ENCODE measurements around the gene MTHFD1L. TPM values are rescaled to one million over a fixed set of nuclear protein-coding genes. Genes with fewer than 3 reads are reported as not detected.
"Not testable (repeated sequence)": the region's sequence is repeated elsewhere in the genome, so short reads cannot be mapped to it uniquely, and the experiment has no call there.

The MTHFD1L gene
- polyA plus RNA-seq, 4 donors: 17.0 to 18.1 (median 17.4) TPM

DNA sequence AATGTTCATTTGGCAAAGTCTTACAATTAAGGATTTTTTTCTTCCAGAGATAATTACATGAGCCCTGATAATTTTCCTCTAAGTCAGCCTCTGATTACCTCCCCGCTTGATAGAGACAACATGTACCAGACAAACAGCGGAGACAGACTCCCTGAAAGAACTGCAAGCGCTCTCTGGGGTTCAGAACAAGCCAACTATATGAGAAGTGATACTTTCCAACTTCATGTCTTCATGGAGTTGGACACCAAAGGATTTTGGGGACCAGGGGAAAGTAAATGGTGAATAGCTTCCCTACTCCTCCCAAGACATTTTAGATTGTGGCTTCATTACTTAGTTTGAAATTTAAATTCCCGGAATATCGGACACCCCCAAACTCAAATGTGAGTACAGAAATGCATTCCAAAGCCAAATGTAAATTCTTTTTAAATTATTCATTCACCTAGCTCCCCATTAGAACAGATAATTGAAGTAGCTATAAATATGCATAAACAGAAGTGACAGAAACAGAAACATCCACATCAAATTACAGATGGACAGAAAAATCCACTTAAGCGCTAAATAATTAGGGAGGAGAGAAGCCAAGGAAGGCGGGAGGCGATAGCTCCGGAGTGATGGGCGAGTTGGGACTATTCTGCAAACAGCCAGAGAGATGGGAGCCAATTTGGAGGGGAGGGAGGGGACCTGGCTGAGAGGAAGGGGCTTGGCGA is 244.5 kb downstream of the MTHFD1L start:
- no peak for DNase-seq (ENCODE audit: low read depth in 4 of 4, low spot score in 2 of 4)

DNA sequence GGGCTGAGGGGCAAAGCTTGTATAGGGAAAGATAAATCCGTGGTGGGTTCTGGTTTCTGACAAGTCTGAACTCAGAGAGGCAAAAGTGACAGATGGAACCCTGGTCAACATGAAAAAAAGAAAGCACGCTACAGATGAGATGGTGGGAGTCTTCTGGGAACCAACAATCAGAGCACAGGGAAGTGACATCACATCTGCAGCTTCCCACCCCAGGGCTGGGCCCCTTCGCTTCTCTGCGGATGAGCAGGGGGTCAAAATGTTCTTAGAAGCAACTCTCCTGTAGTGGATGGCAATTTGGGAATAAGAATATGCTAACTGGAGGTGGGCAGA is 245.0 kb downstream of the MTHFD1L start:
- no peak for DNase-seq (ENCODE audit: low read depth in 4 of 4, low spot score in 2 of 4)

DNA sequence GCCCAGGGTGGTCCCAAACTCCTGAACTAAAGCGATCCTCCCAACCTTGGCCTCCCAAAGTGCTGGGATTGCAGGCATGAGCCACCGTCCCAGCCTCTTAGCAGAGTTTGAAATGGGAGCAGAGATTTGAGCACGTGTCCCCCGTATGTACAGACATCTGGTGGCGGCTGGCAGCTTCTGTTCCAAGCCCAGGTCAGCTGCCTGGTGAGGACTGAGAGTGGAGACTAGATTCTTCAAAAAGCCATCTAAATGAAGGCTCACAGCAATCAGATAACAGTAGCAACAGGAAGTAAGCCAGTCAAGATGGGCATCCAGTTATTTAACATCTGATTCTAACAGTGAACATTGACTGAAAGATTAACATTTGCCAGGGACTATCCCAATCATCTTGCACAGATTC is 246.2 kb downstream of the MTHFD1L start:
- DNase-seq (ENCODE audit: low read depth in 4 of 4, low spot score in 2 of 4): no peak

DNA sequence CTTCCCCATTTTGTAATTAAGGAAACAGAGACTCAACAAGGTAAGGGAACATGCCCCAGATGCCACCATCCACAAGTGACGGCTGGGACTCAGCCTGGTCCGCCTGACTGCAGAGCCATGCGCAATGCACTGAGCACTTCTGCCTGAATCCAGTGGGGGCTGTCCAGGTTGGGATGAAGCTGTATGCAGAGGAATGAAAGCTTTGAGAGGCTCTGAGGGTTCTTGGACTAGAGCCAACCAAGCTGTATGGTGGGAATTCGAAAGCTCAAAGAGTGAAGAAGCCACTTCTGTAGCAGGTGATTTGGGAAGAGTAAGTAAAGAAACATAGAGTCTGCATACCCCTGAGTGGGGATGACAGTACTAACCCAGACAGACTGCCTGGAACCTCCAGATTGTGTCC is 246.6 kb downstream of the MTHFD1L start:
- DNase-seq (ENCODE audit: low read depth in 4 of 4, low spot score in 2 of 4): no peak

DNA sequence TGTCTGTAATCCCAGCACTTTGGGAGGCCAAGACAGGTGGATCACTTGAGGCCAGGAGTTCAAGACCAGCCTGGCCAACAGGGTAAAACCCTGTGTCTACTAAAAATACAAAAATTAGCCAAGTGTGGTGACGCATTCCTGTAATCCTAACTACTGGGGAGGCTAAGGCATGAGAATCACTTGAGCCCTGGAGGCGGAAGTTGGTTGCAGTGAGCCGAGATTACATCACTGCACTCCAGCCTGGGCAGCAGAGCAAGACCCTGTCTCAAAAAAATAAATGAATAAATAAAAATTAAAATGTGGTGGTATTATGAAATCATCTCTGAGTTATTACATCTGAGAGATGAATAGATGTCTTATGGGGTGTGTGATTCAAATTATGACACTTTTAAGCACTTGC is 247.4 kb downstream of the MTHFD1L start:
- DNase-seq (ENCODE audit: low read depth in 4 of 4, low spot score in 2 of 4): not testable (repeated sequence)

DNA sequence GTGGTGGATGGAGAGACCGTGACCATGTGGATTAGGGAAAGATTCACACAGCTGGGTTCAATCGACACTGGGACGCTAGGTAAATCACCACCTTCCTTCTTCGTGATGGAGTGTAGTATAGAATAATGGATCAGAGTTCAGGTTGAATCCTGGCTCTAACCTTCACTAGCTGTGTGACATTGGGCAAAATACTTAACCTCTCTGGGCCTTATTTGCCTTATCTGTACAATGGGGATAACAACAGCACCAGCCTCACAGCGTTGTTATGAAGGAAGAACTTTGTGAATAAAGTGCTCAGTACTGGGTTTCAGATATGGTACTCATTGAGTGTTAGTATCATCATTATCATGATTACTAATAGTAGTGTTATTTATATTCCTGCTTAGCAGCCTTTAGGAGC is 248.1 kb downstream of the MTHFD1L start:
- DNase-seq (ENCODE audit: low read depth in 4 of 4, low spot score in 2 of 4): no peak

DNA sequence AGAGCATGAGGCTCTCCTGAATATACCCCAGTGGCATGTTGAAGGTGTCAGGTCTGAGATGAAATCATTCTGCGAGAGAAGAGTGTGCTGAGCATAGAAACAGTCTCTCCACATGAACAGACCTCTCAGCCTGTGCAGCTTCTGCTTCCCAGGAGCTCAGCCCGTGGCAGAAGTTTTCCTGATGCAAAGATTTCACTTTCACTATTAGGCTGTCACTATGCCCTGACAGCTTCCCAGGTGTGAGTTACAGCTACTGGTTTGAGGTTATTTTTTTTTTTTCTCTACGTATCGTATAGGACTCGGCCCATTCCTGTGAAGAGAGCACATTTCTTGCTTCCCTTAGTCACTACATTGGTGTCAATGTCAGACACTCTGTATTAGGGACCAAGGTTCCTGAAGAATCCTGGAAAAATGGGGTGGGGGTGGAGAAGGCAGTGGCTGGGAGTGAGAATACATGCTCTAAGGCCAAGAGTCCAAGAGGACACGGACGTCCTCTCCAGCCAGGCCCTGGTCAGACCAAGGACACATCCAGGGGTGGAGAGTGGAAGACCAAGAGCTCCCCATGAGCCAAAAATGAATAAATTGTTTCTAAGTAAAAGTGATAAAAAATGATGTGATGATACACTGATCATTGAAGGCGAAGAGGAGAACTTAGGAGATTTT is 253.1 kb downstream of the MTHFD1L start:
- no peak for DNase-seq (ENCODE audit: low read depth in 4 of 4, low spot score in 2 of 4)

DNA sequence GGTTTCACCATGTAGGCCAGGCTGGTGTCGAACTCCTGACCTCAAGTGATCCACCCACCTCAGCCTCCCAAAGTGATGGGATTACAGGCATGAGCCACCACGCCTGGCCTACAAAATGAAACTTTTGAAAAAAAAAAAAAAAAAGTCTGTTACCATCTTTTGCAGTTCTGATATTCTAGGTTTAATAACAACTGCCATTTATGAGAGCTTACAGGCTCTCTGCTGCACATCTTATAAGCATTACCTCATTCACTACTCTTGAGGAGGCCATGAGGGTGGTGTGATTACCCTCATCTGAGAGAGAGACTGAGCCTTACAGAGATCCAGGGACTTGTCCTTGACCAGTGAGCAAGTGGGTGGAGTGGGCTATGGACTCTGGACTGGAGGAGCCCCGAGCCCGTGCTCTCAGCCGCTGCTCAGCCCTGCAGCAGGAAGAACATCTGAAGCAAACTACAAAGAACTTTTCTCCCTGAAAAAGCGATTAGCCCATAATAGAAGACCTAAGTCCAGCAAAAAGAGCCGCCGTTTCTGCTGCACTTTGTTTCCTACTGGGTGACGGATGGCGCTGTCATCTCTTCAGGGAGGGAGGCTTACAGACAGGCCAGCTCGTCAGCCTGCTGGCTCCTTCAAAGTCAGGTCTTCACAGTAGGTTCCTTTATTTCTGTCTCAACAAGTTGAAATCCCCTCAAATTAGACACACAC is 254.5 kb downstream of the MTHFD1L start:
- no peak for DNase-seq (ENCODE audit: low read depth in 4 of 4, low spot score in 2 of 4)

DNA sequence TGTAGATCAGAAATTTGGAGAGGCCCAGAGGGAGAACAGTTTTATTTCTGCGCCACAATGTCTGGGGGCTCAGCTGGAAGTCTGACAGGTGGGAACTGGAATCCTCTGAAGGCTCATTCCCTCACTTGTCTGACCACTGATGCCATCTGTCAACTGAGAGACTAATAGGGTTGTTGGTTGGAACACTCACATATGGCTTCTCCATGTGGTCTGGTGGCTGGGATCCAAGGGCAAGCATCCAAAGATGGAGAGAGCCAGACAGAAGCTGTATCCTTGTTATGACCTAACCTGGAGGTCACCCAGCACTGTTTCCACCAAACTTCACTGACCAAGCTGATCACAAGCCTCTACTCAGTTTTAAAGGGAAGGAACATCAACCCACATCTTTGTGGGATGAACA is 256.4 kb downstream of the MTHFD1L start:
- DNase-seq (ENCODE audit: low read depth in 4 of 4, low spot score in 2 of 4): no peak

DNA sequence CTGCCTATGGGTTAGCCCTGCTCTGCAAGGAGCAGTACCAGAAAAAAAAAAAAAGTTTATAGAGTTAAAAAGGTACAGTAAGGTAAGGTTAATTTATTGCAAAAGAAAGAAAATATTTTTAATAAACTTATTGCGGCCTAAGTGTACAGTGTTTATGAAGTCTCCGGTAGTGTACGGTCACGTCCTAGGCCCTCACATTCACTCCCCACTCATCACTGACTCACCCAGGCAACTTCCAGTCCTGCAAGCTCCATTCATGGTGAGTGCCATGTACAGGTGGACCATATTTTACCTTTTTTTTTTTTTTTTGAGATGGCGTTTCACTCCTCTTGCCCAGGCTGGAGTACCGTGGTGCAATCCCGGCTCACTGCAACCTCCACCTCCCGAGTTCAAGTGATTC is 258.1 kb downstream of the MTHFD1L start:
- not testable (repeated sequence) for DNase-seq (ENCODE audit: low read depth in 4 of 4, low spot score in 2 of 4)

DNA sequence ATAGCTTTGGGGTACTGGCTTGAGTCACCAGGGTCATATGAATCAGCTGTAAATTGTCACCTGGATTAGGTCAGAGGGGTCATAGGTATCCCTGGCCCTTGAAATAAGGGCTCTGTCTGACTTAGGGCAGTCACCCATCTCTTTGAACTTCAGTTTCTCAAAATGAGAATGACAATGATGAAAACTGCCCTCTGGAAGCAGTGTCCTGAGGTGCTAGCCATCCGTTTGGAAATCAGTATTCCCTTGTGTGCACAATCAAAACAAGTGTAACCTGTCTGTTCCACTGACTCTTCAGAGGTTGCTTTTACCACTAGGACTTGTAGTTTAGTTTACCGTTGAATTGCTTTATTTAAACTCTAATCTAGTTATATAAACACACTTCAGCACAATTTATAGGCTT is 259.7 kb downstream of the MTHFD1L start:
- not testable (repeated sequence) for DNase-seq (ENCODE audit: low read depth in 4 of 4, low spot score in 2 of 4)

DNA sequence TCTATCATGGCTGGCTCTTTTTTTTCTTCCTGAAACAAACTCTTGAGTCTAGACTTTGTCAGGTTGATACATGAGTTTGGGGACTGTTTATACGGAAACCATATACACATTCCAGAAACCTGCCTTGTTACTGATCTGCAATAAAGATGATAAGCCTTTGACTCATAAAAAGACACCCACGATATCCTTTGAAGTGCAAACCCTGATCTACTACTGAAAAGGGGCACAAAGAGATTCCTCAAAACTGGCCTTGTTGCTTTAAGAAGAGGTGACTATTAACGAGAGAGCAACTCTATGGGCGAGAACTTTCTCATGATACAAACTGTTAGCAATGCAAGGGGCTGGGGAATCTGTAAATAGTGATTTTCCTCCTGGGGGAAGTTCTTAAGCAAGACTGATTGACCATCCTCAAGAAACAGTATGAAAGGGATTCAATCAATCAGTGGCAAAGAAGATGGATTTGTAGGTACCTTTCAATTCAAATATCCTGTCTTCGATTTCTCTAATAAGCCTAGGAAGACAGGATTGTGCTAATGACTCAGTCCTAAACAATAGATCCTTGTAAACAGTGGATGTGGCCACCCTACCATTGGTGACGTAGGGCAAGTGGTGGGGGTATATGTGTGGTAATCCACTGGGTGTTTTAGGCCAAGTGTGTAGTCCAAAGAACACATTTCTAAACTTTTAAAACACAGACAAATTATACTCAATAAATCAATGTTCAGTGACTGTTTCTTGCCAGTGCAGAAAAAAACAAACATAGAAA is 260.3 kb downstream of the MTHFD1L start:
- not testable (repeated sequence) for DNase-seq (ENCODE audit: low read depth in 4 of 4, low spot score in 2 of 4)

DNA sequence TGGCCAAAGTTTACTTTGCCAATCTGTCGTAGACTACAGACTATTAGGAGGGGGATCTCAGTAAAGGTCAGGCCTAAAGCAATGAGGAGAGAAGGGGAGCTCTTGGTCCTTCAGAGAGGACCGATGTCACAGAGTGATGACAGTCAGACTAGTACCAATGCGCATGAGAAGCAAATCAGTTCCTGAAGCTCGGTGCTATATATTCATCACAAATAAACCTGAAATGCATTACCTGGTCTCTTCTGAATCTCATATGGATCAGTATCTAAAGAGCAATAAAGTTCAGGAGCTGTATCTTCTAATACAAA is 260.9 kb downstream of the MTHFD1L start:
- DNase-seq (ENCODE audit: low read depth in 4 of 4, low spot score in 2 of 4): not testable (repeated sequence)

DNA sequence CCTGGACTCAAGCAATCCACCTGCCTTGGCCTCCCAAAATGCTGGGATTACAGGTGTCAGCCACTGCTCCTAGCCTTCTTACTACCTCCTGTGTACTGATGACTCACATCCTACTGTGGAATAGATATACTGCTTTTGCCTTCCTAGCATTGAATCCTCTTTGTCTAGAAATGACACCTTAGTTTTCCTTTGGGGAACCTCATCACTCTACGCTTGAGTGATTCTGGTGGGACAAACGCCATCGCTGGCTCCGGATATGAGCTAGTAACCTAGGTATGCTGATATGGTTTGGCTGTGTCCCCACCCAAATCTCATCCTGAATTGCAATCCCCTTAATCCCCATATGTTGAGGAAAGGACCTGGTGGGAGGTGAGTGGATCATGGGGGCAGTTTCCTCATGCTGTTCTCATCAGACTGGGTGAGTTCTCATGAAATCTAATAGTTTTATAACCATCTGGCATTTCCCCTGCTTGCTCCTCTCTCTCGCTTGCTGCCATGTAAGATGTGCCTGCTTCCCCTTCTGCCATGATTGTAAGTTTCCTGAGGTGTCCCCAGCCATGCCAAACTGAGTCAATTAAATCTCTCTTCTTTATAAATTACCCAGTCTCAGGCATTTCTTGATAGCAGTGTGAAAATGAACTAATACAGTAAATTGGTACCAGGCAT is 261.8 kb downstream of the MTHFD1L start:
- not testable (repeated sequence) for DNase-seq (ENCODE audit: low read depth in 4 of 4, low spot score in 2 of 4)

DNA sequence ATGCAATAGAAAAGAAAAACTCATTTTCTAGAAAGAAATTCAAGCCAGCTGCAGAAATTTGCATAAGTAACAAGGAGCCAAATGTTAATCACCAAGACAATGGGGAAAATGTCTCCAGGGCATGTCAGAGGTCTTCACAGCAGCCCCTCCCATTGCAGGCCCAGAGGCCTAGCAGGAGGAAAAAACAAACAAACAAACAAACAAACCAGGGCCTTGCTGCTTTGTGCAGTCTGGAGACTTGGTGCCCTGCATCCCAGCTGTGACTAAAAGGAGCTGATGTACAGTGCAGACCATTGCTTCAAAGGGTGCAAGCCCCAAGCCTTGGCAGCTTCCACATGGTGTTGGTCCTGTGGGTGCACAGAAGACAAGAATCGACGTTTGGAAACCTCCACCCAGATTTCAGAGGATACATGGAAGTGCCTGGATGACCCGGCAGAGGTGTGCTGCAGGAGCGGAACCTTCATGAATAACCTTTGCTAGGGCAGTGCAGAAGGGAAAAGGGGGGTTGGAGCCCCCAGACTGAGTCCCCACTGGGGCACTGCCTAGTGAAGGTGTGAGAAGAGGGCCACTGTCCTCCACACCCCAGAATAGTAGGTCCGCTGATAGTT is 263.4 kb downstream of the MTHFD1L start:
- DNase-seq (ENCODE audit: low read depth in 4 of 4, low spot score in 2 of 4): no peak

DNA sequence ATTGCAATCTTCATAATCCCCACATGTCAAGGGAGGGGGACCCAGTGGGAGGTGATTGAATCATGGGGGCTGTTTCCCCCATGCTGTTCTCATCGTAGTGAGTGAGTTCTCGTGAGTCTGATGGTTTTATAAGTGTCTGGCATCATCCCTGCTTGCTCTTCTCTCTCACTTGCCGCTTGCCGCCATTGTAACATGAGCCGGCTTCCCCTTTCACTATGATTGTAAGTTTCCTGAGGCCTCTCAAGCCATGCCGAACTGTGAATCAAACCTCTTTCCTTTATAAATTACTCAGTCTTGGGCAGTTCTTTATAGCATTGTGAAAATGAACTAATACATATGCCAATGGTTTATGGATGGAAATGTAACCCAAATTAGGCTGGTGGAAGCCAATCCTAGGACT is 264.8 kb downstream of the MTHFD1L start:
- no peak for DNase-seq (ENCODE audit: low read depth in 4 of 4, low spot score in 2 of 4)

DNA sequence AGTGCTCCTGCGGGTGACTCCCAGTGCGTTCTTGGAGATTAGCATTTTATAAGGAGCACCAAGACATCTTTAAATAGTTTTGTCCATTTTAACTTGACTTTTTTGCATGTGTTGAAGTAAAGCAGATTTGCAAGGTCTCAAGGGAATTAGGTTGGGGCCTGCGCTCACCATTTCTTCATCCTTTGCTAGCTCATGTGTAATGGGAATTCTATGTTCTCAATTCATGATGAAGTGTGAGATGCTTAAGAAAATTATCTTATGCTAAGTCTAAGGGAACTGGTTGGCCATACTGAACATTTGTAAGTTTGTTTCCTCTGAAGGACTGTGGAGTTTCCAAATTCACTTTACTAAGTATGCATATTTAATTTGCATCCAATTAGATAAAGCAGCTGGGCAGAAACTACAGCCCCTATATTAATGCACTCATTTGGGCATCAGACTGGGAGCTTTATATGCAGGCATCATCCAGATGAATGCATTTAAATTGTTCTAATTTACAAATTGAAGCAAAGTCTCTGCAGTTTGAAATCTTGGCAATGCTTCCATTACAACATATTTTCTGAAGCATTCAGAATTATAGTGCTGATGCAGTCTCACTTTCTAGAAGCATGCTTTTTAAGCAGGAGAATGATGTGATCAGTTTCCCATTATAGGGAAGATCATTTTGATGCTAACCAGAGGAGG is 266.0 kb downstream of the MTHFD1L start:
- DNase-seq (ENCODE audit: low read depth in 4 of 4, low spot score in 2 of 4): no peak

DNA sequence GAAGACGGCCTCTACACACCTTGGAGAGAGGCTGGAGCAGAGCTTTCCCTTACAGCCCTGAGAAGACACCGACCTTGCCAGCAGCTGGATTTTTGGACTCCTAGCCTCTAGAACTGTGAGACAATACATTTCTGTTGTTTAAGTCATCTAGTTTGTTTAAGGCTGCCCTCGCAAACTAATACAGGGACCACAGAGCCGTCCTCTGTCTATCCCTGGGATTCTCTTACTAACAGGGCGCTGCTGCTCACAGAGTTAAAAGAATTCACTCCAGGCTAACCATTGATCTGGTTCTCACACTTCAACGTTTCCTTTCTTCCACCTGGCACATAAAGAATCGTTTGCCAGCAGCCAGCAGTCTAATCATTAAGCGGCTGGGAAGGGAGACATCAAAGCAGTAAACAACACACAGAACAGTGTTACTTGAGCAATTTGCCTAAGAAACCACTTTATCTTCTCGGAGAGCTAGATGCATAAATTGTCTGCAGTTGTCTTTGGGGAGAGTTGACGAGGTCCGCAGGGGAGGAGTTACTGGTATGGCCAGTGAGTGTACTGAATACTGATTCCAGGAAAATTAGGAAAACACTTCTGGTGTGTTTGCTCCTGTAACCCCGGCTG is 270.7 kb downstream of the MTHFD1L start:
- no peak for DNase-seq (ENCODE audit: low read depth in 4 of 4, low spot score in 2 of 4)

DNA sequence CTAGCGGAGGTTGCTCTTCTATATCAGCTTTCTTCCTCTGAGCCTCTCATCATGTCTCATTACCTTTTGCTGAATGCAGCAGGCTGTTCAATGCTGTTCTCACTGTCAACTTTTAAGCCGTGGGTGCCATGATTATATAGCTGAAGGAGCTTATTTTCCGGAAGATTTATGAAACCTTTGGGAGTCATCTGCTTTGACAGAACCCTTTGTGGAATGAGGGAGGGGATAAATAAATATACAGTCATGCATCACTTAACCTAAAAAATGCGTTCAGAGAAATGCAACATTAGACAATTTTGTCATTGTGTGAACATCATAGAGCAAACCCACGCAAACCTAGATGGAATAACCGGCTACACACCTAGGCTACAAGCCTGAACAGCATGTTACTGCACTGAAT is 272.0 kb downstream of the MTHFD1L start:
- no peak for DNase-seq (ENCODE audit: low read depth in 4 of 4, low spot score in 2 of 4)

Measured in left renal cortex interstitium (tissue), 4 donors.